ENCODE results near the gene RALGAPA1. TPM values are rescaled to one million over a fixed set of nuclear protein-coding genes. Genes with fewer than 3 reads are reported as not detected.
A peak's percentile ranks its signal among the peaks of the same experiment; 100 is the strongest.

The RALGAPA1 gene
- total and polyA plus RNA-seq, 2 of the 13 experiments (the other 11 are each of a cell fraction or from before 2014, with no cell fraction given): 65.0 to 89.2 TPM

GRCh38 chr14:35806006-35806907 lies 2.8 kb downstream of the RALGAPA1 start (continued):
- TF ChIP-seq ZNF501 (CRISPR knock-in tag; IDR thresholded peaks at IDR 0.05) (no peak), IKZF1 (IDR thresholded peaks at IDR 0.05) (no peak), SOX13 (IDR thresholded peaks at IDR 0.05) (no peak), SOX13 (CRISPR knock-in tag; conservative IDR thresholded peaks at IDR 0.05 in 1 of 2, IDR thresholded peaks at IDR 0.05 in 1 of 2) (peak in 1 of 2 experiments; percentile 94; a peak in 2 of 4 replicates), ZBTB44 (CRISPR knock-in tag; IDR thresholded peaks at IDR 0.05) (no peak; the same call in 1 of the 2 replicates), HIVEP1 (CRISPR knock-in tag; IDR thresholded peaks at IDR 0.05) (no peak), FOXA1 (IDR thresholded peaks at IDR 0.05) (peak; percentile 61; the same call in 1 of the 2 replicates), FOXA1 (CRISPR knock-in tag; IDR thresholded peaks at IDR 0.05) (peak; percentile 89), ASH2L (IDR thresholded peaks at IDR 0.05; ENCODE audit: insufficient read length, low read depth, low read length) (no peak), KDM2A (CRISPR knock-in tag; IDR thresholded peaks at IDR 0.05; ENCODE audit: borderline replicate concordance, low read depth) (no peak), NFYC (CRISPR knock-in tag; IDR thresholded peaks at IDR 0.05) (peak; percentile 20; the same call in 1 of the 2 replicates), CBX1 (IDR thresholded peaks at IDR 0.05; ENCODE audit: low read depth) (no peak), ZIK1 (CRISPR knock-in tag; IDR thresholded peaks at IDR 0.05; ENCODE audit: borderline replicate concordance, low read depth) (no peak), ZFP36 (IDR thresholded peaks at IDR 0.05; ENCODE audit: borderline replicate concordance, low read depth, low read length, partially characterized antibody) (no peak), ZNF782 (CRISPR knock-in tag; IDR thresholded peaks at IDR 0.05; ENCODE audit: borderline replicate concordance) (no peak)
- TF ChIP-seq, protein P1, sequence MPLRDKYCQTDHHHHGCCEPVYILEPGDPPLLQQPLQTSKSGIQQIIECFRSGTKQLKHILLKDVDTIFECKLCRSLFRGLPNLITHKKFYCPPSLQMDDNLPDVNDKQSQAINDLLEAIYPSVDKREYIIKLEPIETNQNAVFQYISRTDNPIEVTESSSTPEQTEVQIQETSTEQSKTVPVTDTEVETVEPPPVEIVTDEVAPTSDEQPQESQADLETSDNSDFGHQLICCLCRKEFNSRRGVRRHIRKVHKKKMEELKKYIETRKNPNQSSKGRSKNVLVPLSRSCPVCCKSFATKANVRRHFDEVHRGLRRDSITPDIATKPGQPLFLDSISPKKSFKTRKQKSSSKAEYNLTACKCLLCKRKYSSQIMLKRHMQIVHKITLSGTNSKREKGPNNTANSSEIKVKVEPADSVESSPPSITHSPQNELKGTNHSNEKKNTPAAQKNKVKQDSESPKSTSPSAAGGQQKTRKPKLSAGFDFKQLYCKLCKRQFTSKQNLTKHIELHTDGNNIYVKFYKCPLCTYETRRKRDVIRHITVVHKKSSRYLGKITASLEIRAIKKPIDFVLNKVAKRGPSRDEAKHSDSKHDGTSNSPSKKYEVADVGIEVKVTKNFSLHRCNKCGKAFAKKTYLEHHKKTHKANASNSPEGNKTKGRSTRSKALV (CRISPR knock-in tag; IDR thresholded peaks at IDR 0.05): peak; percentile 60; the same call in 1 of the 2 replicates
- TF ChIP-seq, protein P2, sequence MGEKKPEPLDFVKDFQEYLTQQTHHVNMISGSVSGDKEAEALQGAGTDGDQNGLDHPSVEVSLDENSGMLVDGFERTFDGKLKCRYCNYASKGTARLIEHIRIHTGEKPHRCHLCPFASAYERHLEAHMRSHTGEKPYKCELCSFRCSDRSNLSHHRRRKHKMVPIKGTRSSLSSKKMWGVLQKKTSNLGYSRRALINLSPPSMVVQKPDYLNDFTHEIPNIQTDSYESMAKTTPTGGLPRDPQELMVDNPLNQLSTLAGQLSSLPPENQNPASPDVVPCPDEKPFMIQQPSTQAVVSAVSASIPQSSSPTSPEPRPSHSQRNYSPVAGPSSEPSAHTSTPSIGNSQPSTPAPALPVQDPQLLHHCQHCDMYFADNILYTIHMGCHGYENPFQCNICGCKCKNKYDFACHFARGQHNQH (CRISPR knock-in tag; IDR thresholded peaks at IDR 0.05): peak; percentile 43; the same call in 1 of the 2 replicates
- TF ChIP-seq, protein P3, sequence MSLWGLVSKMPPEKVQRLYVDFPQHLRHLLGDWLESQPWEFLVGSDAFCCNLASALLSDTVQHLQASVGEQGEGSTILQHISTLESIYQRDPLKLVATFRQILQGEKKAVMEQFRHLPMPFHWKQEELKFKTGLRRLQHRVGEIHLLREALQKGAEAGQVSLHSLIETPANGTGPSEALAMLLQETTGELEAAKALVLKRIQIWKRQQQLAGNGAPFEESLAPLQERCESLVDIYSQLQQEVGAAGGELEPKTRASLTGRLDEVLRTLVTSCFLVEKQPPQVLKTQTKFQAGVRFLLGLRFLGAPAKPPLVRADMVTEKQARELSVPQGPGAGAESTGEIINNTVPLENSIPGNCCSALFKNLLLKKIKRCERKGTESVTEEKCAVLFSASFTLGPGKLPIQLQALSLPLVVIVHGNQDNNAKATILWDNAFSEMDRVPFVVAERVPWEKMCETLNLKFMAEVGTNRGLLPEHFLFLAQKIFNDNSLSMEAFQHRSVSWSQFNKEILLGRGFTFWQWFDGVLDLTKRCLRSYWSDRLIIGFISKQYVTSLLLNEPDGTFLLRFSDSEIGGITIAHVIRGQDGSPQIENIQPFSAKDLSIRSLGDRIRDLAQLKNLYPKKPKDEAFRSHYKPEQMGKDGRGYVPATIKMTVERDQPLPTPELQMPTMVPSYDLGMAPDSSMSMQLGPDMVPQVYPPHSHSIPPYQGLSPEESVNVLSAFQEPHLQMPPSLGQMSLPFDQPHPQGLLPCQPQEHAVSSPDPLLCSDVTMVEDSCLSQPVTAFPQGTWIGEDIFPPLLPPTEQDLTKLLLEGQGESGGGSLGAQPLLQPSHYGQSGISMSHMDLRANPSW (CRISPR knock-in tag; IDR thresholded peaks at IDR 0.05; ENCODE audit: borderline replicate concordance): no peak
